Colonic mucosa (tissue), 4 donors: ENCODE data around the gene TRIM33. TPM values are rescaled to one million over a fixed set of nuclear protein-coding genes. Genes with fewer than 3 reads are reported as not detected.

Source experiments
- DNase-seq: peaks from one replicate; pipeline ENCODE4 v3.0.0-alpha.2; 2020
- H3K27ac ChIP-seq: fragments of 200-600 bp; one replicate; pipeline ENCODE4 v1.8.0; 2021
- H3K27me3 ChIP-seq: fragments of 200-600 bp; one replicate; pipeline ENCODE4 v1.8.0; 2021
- H3K36me3 ChIP-seq: fragments of 200-600 bp; one replicate; pipeline ENCODE4 v1.8.0; 2021
- H3K4me1 ChIP-seq: fragments of 200-600 bp; one replicate; pipeline ENCODE4 v1.8.0; 2021; ENCODE audit warnings: mild to moderate bottlenecking
- H3K4me3 ChIP-seq: fragments of 200-600 bp; one replicate; pipeline ENCODE4 v1.8.0; 2021
- H3K9ac ChIP-seq, 2 donors: one replicate each; pipeline ENCODE4 v1.7.0; 2013; ENCODE audit warnings: control low read depth in 2 of 2, low read depth in 2 of 2, low read length in 2 of 2
- H3K9me3 ChIP-seq: fragments of 200-600 bp; one replicate; pipeline ENCODE4 v1.8.0; 2021
- CTCF ChIP-seq: fragments of 200-600 bp; IDR thresholded peaks from one replicate; pipeline ENCODE4 v1.8.0; 2022; ENCODE audit warnings: antibody characterized with exemption, mild to moderate bottlenecking
- intact Hi-C: fragments of 100-400 bp; cut with DNase I; formaldehyde crosslinking; loops from one replicate; pipeline ENCODE4 v1.14.1; 2022
- total RNA-seq, 2 donors: library from RNA; stranded (reverse); fragmentation: NEBNext Ultra II Directional in 1 of 2; extraction: Animal tissue kit (Norgen Biotek cat#: 25700) in 1 of 2; gene quantifications; one replicate each; pipeline ENCODE4 v1.2.1, GENCODE V29; 2021
- donor health status: healthy.
- donor health status: DM: no; HTN: no; CAD: no.
- donor health status: DM: no; HTN: no; CAD: no.

TRIM33 gene
- total RNA-seq, 2 donors from 2014 or later, result 26.7 to 29.2 TPM

GRCh38 chr1:114468047-114468446, 43.0 kb downstream of the TRIM33 start:
- H3K27me3 ChIP-seq, result no peaks in the 10 kb centered on the region
- H3K4me1 ChIP-seq, result no peaks in the 10 kb centered on the region
- H3K36me3 ChIP-seq, result no peaks in the 10 kb centered on the region
- intact Hi-C loops, result no loop called here
- H3K4me3 ChIP-seq, result no peak overlapping the region
- no peak overlapping the region for H3K27ac ChIP-seq
- no peak for TF ChIP-seq CTCF
- DNase-seq, result no peak
- no peak overlapping the region for H3K9ac ChIP-seq
- no peaks in the 10 kb centered on the region for H3K9me3 ChIP-seq

- no peaks in the 10 kb centered on the region for H3K4me1 ChIP-seq
- intact Hi-C loops, result no loop called here
- no peak overlapping the region for H3K4me3 ChIP-seq
- H3K9me3 ChIP-seq, result no peaks in the 10 kb centered on the region
- no peaks in the 10 kb centered on the region for H3K27me3 ChIP-seq
- DNase-seq, result no peak
- no peak overlapping the region for H3K27ac ChIP-seq
- no peak for TF ChIP-seq CTCF
- H3K9ac ChIP-seq, result no peak overlapping the region
- H3K36me3 ChIP-seq, result no peaks in the 10 kb centered on the region
These were observed 43.5 kb downstream of the TRIM33 start for GRCh38 chr1:114467491-114467890.

GRCh38 chr1:114466334-114467014, 44.5 kb downstream of the TRIM33 start:
- DNase-seq, result no peak
- TF ChIP-seq CTCF, result no peak
- intact Hi-C loops, result no loop called here
- no peaks in the 10 kb centered on the region for H3K4me1 ChIP-seq
- no peaks in the 10 kb centered on the region for H3K36me3 ChIP-seq
- no peak overlapping the region for H3K9ac ChIP-seq
- no peak overlapping the region for H3K27ac ChIP-seq
- no peak overlapping the region for H3K4me3 ChIP-seq
- H3K27me3 ChIP-seq, result no peaks in the 10 kb centered on the region
- no peaks in the 10 kb centered on the region for H3K9me3 ChIP-seq

DNA sequence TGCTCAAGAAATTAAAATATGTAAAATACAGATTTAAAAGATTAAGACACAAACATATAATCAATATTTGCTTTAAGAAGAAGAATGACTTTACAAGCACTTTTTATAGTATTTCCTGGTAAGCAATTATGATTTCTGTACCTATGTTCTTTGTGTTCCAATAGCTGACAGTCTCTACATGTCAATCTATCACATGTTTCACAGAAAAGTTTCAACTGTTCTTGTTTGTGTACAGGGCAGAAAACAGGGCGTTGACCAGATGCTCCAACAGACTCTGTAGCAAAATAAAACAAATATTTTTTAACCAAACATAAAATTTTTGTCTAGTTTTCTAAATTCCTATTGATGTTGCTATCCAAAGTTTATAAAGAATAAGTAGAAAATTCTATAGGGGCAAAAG, 48.0 kb downstream of the TRIM33 start:
- intact Hi-C loops, result no loop called here
- Histone ChIP-seq H3K27ac (no peak overlapping the region), H3K9ac (no peak overlapping the region), H3K36me3 (no peaks in the 10 kb centered on the region), H3K4me1 (no peaks in the 10 kb centered on the region), H3K4me3 (no peak overlapping the region), H3K27me3 (no peaks in the 10 kb centered on the region), H3K9me3 (no peaks in the 10 kb centered on the region)
- DNase-seq, result no peak
- no peak for TF ChIP-seq CTCF

DNA sequence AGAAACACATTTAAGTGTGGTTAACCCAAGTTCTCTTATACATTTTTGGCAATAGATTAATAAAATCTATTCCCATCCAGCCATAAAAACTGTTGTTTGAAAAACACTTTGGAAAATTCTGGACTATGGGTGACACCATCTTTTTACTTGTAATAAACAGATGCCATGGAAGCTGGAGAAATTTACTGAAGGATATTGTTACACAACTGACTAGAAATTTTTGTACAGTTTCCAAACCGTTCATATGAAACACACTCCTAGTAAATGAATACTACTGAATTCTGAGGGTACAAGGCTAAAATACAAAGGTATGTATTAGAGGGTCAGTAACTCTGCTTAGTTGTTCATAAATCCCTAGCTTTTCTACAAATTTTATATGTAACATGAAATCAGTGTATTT, 48.7 kb downstream of the TRIM33 start:
- no peak for DNase-seq
- Histone ChIP-seq H3K27me3 (no peaks in the 10 kb centered on the region), H3K9ac (no peak overlapping the region), H3K36me3 (no peaks in the 10 kb centered on the region), H3K4me3 (no peak overlapping the region), H3K9me3 (no peaks in the 10 kb centered on the region), H3K27ac (no peak overlapping the region), H3K4me1 (no peaks in the 10 kb centered on the region)
- intact Hi-C loops, result no loop called here
- TF ChIP-seq CTCF, result no peak
